Osteoblast (primary cell): ENCODE measurements around the gene PNMA8A. TPM values are rescaled to one million over a fixed set of nuclear protein-coding genes. Genes with fewer than 3 reads are reported as not detected.

Source experiments
- DNase-seq: peaks from one replicate; pipeline ENCODE4 v3.0.0; 2011; ENCODE audit warnings: low spot score, mixed read lengths; ENCODE audit not compliant: insufficient read length; ENCODE audit errors: missing footprints
- H2AFZ ChIP-seq: 2 replicates; pipeline ENCODE4 v1.6.0; 2011; ENCODE audit warnings: mild to moderate bottlenecking, low read length
- H3K27ac ChIP-seq: 2 replicates; pipeline ENCODE4 v1.5.1; 2011; ENCODE audit warnings: mild to moderate bottlenecking, low read depth, low read length, moderate library complexity
- H3K27me3 ChIP-seq: 2 replicates; pipeline ENCODE4 v1.6.0; 2012; ENCODE audit warnings: mild to moderate bottlenecking, control low read depth, inconsistent platforms, low read length, moderate library complexity; ENCODE audit not compliant: insufficient read depth
- H3K36me3 ChIP-seq: 2 replicates; pipeline ENCODE4 v1.5.1; 2011; ENCODE audit warnings: mild to moderate bottlenecking, low read length, control low read depth, moderate library complexity; ENCODE audit not compliant: insufficient read depth
- H3K4me1 ChIP-seq: 2 replicates; pipeline ENCODE4 v1.5.1; 2011; ENCODE audit warnings: mild to moderate bottlenecking, low read length, control low read depth, moderate library complexity; ENCODE audit not compliant: insufficient read depth
- H3K4me2 ChIP-seq: 2 replicates; pipeline ENCODE4 v1.6.0; 2011; ENCODE audit warnings: mild to moderate bottlenecking, low read length; ENCODE audit not compliant: insufficient read depth
- H3K4me3 ChIP-seq: fragments of 200-600 bp; sonication (generic); 3 replicates; pipeline ENCODE4 v1.5.1; 2012; ENCODE audit warnings: mild to moderate bottlenecking, low read length, inconsistent platforms; ENCODE audit not compliant: insufficient read depth
- H3K79me2 ChIP-seq: 2 replicates; pipeline ENCODE4 v1.6.0; 2012; ENCODE audit warnings: mild to moderate bottlenecking, low read length, control low read depth, inconsistent platforms; ENCODE audit not compliant: insufficient read depth
- H3K9me3 ChIP-seq: 2 replicates; pipeline ENCODE4 v1.5.1; 2011; ENCODE audit warnings: low read depth, low read length, control low read depth
- H4K20me1 ChIP-seq: 2 replicates; pipeline ENCODE4 v1.6.0; 2012; ENCODE audit warnings: mild to moderate bottlenecking, low read length, control low read depth; ENCODE audit not compliant: insufficient read depth
- total RNA-seq: library from RNA; depleted of rRNA; stranded (reverse); fragments of >200 nt; gene quantifications from 2 replicates; pipeline ENCODE4 v1.2.3, GENCODE V29; 2012
- TF ChIP-seq, protein P1 (sequence below): IDR thresholded peaks from 2 replicates; pipeline ENCODE4 v1.5.1; 2011; ENCODE audit warnings: mild to moderate bottlenecking, low read depth, low read length, moderate library complexity; ENCODE audit errors: extremely low read depth

The PNMA8A gene
- total RNA-seq, 1 donor: 2.2 TPM

- DNase-seq: peak; percentile 84
- no peak overlapping the region for H3K4me2 ChIP-seq
Observed at GRCh38 chr19:46492841-46493235, 21.5 kb upstream of the PNMA8A start.

DNA sequence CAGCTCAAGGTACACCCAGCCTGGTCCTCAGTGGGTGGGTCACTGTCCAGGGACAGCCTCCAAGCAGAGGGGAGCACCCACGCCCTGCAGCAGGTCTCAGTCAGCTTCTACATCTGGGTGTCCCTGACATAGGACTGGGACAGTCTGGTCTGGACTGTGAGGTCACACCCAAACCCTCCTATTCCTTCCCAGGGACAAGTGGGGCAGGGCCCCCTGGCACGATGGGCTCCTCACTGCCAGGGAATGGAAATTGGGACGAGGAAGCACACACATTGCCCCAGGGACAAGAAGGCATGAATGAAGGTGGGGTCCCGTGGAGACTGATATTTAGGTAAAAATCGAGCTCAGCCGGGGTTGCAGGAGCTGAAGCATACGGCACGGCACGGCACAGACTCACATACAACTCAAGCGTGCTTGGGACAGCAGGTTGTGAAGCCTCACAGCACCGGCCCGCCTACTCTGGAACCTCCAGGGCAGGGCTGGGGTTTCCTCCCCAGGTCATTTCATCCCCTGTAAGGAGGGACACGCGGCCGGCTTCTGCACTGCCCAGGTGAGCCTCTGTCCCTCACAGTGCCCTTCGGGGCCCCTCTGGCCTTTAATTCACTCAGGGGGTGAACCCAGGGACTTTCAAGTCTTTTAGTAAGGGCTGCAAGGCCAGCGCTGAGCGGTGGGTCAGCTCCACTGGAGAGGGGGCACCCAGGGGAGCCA is 20.8 kb upstream of the PNMA8A start:
- Histone ChIP-seq H3K79me2 (no peaks in the 10 kb centered on the region), H3K4me1 (peaks cover 10% of the 10 kb centered on the region), H2AFZ (no peak overlapping the region), H4K20me1 (no peaks in the 10 kb centered on the region), H3K27ac (no peak overlapping the region), H3K27me3 (peaks cover 35% of the 10 kb centered on the region), H3K9me3 (no peaks in the 10 kb centered on the region), H3K4me2 (no peak overlapping the region), H3K4me3 (no peak overlapping the region), H3K36me3 (no peaks in the 10 kb centered on the region)
- TF ChIP-seq, protein P1, sequence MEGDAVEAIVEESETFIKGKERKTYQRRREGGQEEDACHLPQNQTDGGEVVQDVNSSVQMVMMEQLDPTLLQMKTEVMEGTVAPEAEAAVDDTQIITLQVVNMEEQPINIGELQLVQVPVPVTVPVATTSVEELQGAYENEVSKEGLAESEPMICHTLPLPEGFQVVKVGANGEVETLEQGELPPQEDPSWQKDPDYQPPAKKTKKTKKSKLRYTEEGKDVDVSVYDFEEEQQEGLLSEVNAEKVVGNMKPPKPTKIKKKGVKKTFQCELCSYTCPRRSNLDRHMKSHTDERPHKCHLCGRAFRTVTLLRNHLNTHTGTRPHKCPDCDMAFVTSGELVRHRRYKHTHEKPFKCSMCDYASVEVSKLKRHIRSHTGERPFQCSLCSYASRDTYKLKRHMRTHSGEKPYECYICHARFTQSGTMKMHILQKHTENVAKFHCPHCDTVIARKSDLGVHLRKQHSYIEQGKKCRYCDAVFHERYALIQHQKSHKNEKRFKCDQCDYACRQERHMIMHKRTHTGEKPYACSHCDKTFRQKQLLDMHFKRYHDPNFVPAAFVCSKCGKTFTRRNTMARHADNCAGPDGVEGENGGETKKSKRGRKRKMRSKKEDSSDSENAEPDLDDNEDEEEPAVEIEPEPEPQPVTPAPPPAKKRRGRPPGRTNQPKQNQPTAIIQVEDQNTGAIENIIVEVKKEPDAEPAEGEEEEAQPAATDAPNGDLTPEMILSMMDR: no peak
- DNase-seq: peak; percentile 78

More at GRCh38 chr19:46492841-46493235, 21.5 kb upstream of the PNMA8A start:
- no peak overlapping the region for H3K4me3 ChIP-seq
- no peaks in the 10 kb centered on the region for H4K20me1 ChIP-seq
- H3K79me2 ChIP-seq: no peaks in the 10 kb centered on the region
- H3K27me3 ChIP-seq: peaks cover 35% of the 10 kb centered on the region
- H3K36me3 ChIP-seq: no peaks in the 10 kb centered on the region
- H3K27ac ChIP-seq: no peak overlapping the region
- H2AFZ ChIP-seq: no peak overlapping the region
- H3K4me1 ChIP-seq: peaks cover 4% of the 10 kb centered on the region
- TF ChIP-seq, protein P1: no peak
- no peaks in the 10 kb centered on the region for H3K9me3 ChIP-seq

DNA sequence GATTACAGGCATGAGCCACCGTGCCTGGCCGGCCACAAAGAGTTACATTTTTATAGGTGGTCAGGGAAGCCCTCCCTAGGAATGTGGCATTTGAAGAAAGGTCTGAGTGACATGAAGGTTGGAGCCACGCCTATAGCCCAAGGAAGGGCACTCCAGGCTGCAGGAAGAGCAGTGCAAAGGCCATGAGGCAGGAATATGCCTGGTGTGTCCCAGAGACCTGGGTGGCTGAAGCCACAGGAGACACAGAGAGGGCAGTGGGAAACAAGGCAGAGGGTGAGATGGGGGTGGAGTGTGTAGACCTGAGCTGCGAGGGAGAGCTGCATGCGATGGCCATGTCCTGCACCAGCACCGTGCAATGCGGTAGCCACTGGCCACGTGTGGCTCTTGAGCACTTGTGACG is 19.4 kb upstream of the PNMA8A start:
- Histone ChIP-seq H4K20me1 (no peaks in the 10 kb centered on the region), H2AFZ (no peak overlapping the region), H3K4me2 (no peak overlapping the region), H3K27ac (no peak overlapping the region), H3K4me1 (peaks cover 12% of the 10 kb centered on the region), H3K36me3 (no peaks in the 10 kb centered on the region), H3K9me3 (no peaks in the 10 kb centered on the region), H3K4me3 (no peak overlapping the region), H3K79me2 (no peaks in the 10 kb centered on the region), H3K27me3 (peaks cover 35% of the 10 kb centered on the region)
- DNase-seq: no peak
- TF ChIP-seq, protein P1: no peak

- H3K36me3 ChIP-seq: no peaks in the 10 kb centered on the region
- H3K79me2 ChIP-seq: no peaks in the 10 kb centered on the region
- H3K4me2 ChIP-seq: peak overlapping the region; percentile 55
- H3K4me1 ChIP-seq: peaks cover 12% of the 10 kb centered on the region
- H3K27ac ChIP-seq: no peak overlapping the region
- peak overlapping the region; percentile 35 for H3K4me3 ChIP-seq
- H3K9me3 ChIP-seq: no peaks in the 10 kb centered on the region
- no peaks in the 10 kb centered on the region for H4K20me1 ChIP-seq
- TF ChIP-seq, protein P1: peak; percentile 26
- peaks cover 35% of the 10 kb centered on the region for H3K27me3 ChIP-seq
- H2AFZ ChIP-seq: peak overlapping the region; percentile 62
- DNase-seq: peak; percentile 97
Observed at GRCh38 chr19:46489445-46490272, 18.3 kb upstream of the PNMA8A start.
